Dermis microvascular lymphatic vessel endothelial cell (primary cell): ENCODE measurements around the gene SLC22A12. TPM values are rescaled to one million over a fixed set of nuclear protein-coding genes. Genes with fewer than 3 reads are reported as not detected.

Experiments used
- DNase-seq, 2 donors: peaks; one replicate each; pipeline versions ENCODE4 v3.0.0 to v3.0.0-alpha.2; 2010; ENCODE audit warnings: low read depth in 2 of 2
- total RNA-seq: library from RNA; depleted of rRNA; stranded (reverse); fragments of >200 nt; gene quantifications from 2 replicates; pipeline ENCODE4 v1.2.1, GENCODE V29; 2014

SLC22A12 gene
- total RNA-seq, 1 donor from 2014 or later = not detected

- DNase-seq = no peak
These were observed 34.0 kb downstream of the SLC22A12 start for GRCh38 chr11:64624883-64625481.

- no peak for DNase-seq
These were observed 35.6 kb downstream of the SLC22A12 start for GRCh38 chr11:64626637-64627036.

GRCh38 chr11:64627371-64627770 is 36.4 kb downstream of the SLC22A12 start:
- DNase-seq = no peak

GRCh38 chr11:64628596-64628995 is 37.6 kb downstream of the SLC22A12 start:
- DNase-seq = no peak

GRCh38 chr11:64629103-64629502 is 38.1 kb downstream of the SLC22A12 start:
- DNase-seq = no peak

GRCh38 chr11:64629796-64630562 is 39.0 kb downstream of the SLC22A12 start:
- peak in 1 of 2 donors; percentile 19 for DNase-seq

GRCh38 chr11:64631675-64632074 is 40.7 kb downstream of the SLC22A12 start:
- no peak for DNase-seq

- no peak for DNase-seq
These were observed 41.2 kb downstream of the SLC22A12 start for GRCh38 chr11:64632237-64632636.

GRCh38 chr11:64632654-64633053 is 41.6 kb downstream of the SLC22A12 start:
- DNase-seq = no peak

GRCh38 chr11:64633555-64634159 is 42.6 kb downstream of the SLC22A12 start:
- DNase-seq = no peak

GRCh38 chr11:64637334-64638017 is 46.5 kb downstream of the SLC22A12 start:
- no peak for DNase-seq

GRCh38 chr11:64638018-64638665 is 47.1 kb downstream of the SLC22A12 start:
- DNase-seq = no peak

GRCh38 chr11:64638829-64639228 is 47.8 kb downstream of the SLC22A12 start:
- no peak for DNase-seq

- no peak for DNase-seq
These were observed 48.9 kb downstream of the SLC22A12 start for GRCh38 chr11:64639885-64640284.

- no peak for DNase-seq
These were observed 50.8 kb downstream of the SLC22A12 start for GRCh38 chr11:64641596-64642417.

GRCh38 chr11:64642418-64642735 is 51.4 kb downstream of the SLC22A12 start:
- DNase-seq = no peak

- no peak for DNase-seq
These were observed 51.8 kb downstream of the SLC22A12 start for GRCh38 chr11:64642871-64643255.

GRCh38 chr11:64643256-64643881 is 52.3 kb downstream of the SLC22A12 start:
- no peak for DNase-seq

- DNase-seq = no peak
These were observed 53.1 kb downstream of the SLC22A12 start for GRCh38 chr11:64643920-64644646.
